ENCODE results near the gene PXT1. TPM values are rescaled to one million over a fixed set of nuclear protein-coding genes. Genes with fewer than 3 reads are reported as not detected.

PXT1 gene
- total RNA-seq, result not detected in 2 replicates

GRCh38 chr6:36442671-36443470 lies at the start of gene PXT1, which contains the start of gene KCTD20:
PXT1 (minus strand) TSS chr6:36442854; CDS start chr6:36426082, 16,772 bp downstream.
KCTD20 (plus strand) TSS chr6:36443000; CDS start chr6:36470098, 27,098 bp downstream.

GRCh38 chr6:36387440-36388303 lies 55.0 kb downstream of the PXT1 start, which contains the start of gene ETV7:
ETV7 (minus strand) TSS chr6:36387669; CDS start chr6:36387541, 128 bp downstream.

Other genes starting within 250 kb of the PXT1 start
- 7.6 TPM in 2 replicates for gene BRPF3, start 246.1 kb downstream of the PXT1 start, total RNA-seq
- gene PNPLA1, start 172.8 kb downstream of the PXT1 start, total RNA-seq, result not detected in 2 replicates
- not detected in 2 replicates for gene BNIP5, start 106.0 kb downstream of the PXT1 start, total RNA-seq
- 0.30 TPM in 1 of 2 replicates, not detected in the other for gene ETV7, start 55.2 kb downstream of the PXT1 start, total RNA-seq
- gene KCTD20, start 146 bp upstream of the PXT1 start, total RNA-seq, result 37.5 and 40.9 TPM in 2 replicates
- 14.9 and 18.0 TPM in 2 replicates for gene STK38, start 104.6 kb upstream of the PXT1 start, total RNA-seq
- gene SRSF3, start 151.5 kb upstream of the PXT1 start, total RNA-seq, result 112 and 130 TPM in 2 replicates
- 267 and 277 TPM in 2 replicates for gene CDKN1A, start 235.9 kb upstream of the PXT1 start, total RNA-seq